ENCODE data around the gene ATRN. TPM values are rescaled to one million over a fixed set of nuclear protein-coding genes. Genes with fewer than 3 reads are reported as not detected.

The ATRN gene
- polyA plus RNA-seq, 1 donor from 2014 or later: 27.5 TPM

DNA sequence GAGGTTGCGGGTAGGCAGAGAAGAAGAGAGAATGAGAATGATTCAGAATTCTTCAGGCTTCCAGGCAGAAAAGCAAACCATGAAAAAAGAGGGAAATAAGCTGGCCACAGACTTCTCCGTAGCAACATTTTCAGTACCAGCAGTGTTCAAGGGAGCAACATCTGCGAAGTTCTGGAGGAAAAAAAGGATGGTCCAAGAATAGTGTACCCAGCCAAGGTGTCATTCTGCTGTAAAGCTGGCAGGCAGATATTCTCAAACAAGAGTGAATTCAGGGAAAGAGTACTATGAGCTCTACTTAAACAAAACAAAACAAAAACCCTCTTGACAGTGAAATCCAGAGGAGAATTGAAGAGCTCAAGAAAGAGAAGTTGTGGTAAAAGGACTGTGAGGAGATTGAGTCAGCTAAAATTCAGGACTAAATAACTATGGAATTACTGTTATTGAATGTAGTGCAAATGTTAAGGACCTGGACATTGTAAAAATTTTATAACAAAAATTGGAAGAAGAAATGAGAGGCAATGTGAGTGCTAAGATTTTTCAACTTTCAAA is 86.5 kb downstream of the ATRN start:
- no peak overlapping the region for H3K9ac ChIP-seq (ENCODE audit: low read length)
- H3K27ac ChIP-seq (ENCODE audit: low read length): no peak overlapping the region
- H3K27me3 ChIP-seq (ENCODE audit: insufficient read depth, low read depth, low read length): no peaks in the 10 kb centered on the region
- no peak for TF ChIP-seq EP300 (conservative IDR thresholded peaks at IDR 0.05; ENCODE audit: poor library complexity, severe bottlenecking)
- TF ChIP-seq RAD21 (conservative IDR thresholded peaks at IDR 0.05): no peak
- no peak for TF ChIP-seq POLR2AphosphoS5 (IDR thresholded peaks at IDR 0.05)
- no peak overlapping the region for H2AFZ ChIP-seq (ENCODE audit: low read depth, low read length)
- H4K20me1 ChIP-seq (ENCODE audit: insufficient read depth): no peaks in the 10 kb centered on the region
- peaks cover 4% of the 10 kb centered on the region for H3K36me3 ChIP-seq (ENCODE audit: insufficient read depth, low read length)
- H3K9me3 ChIP-seq (ENCODE audit: low read length): no peaks in the 10 kb centered on the region
- H3K79me2 ChIP-seq (replicated peaks; ENCODE audit: insufficient read depth, low read length): no peaks in the 10 kb centered on the region
- no peaks in the 10 kb centered on the region for H3F3A ChIP-seq (ENCODE audit: insufficient read depth, low read length, poor library complexity, severe bottlenecking)
- H3K9me2 ChIP-seq (ENCODE audit: insufficient read depth, low read length): no peaks in the 10 kb centered on the region
- no peak overlapping the region for H3K4me3 ChIP-seq (ENCODE audit: low read length)
- no peak overlapping the region for H3K4me2 ChIP-seq (ENCODE audit: low read length)

DNA sequence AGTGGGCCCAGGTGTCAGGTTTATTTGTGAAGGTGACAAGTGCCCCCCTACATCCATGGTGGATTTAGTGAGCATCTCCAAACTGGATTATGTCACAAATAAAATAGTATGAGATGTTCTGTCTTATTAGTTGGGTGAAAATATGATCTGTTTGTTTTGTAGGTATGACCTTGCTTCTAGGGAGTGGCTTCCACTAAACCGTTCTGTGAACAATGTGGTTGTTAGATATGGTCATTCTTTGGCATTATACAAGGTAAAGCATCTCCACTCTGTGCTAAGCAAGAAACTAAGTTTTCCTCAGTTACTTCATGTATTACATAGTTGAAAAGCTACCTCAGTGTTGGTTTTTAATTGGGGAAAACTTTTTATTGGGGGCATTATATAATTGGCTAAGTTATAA is 88.4 kb downstream of the ATRN start:
- H3K36me3 ChIP-seq (ENCODE audit: insufficient read depth, low read length): peaks cover 5% of the 10 kb centered on the region
- no peaks in the 10 kb centered on the region for H3K79me2 ChIP-seq (replicated peaks; ENCODE audit: insufficient read depth, low read length)
- H2AFZ ChIP-seq (ENCODE audit: low read depth, low read length): no peak overlapping the region
- no peaks in the 10 kb centered on the region for H3K27me3 ChIP-seq (ENCODE audit: insufficient read depth, low read depth, low read length)
- H3K9me2 ChIP-seq (ENCODE audit: insufficient read depth, low read length): no peaks in the 10 kb centered on the region
- no peak overlapping the region for H3K4me3 ChIP-seq (ENCODE audit: low read length)
- no peak overlapping the region for H3K27ac ChIP-seq (ENCODE audit: low read length)
- TF ChIP-seq MXI1 (conservative IDR thresholded peaks at IDR 0.05; ENCODE audit: poor library complexity, severe bottlenecking): no peak
- TF ChIP-seq, protein P1, sequence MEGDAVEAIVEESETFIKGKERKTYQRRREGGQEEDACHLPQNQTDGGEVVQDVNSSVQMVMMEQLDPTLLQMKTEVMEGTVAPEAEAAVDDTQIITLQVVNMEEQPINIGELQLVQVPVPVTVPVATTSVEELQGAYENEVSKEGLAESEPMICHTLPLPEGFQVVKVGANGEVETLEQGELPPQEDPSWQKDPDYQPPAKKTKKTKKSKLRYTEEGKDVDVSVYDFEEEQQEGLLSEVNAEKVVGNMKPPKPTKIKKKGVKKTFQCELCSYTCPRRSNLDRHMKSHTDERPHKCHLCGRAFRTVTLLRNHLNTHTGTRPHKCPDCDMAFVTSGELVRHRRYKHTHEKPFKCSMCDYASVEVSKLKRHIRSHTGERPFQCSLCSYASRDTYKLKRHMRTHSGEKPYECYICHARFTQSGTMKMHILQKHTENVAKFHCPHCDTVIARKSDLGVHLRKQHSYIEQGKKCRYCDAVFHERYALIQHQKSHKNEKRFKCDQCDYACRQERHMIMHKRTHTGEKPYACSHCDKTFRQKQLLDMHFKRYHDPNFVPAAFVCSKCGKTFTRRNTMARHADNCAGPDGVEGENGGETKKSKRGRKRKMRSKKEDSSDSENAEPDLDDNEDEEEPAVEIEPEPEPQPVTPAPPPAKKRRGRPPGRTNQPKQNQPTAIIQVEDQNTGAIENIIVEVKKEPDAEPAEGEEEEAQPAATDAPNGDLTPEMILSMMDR (IDR thresholded peaks at IDR 0.05; ENCODE audit: poor library complexity, severe bottlenecking): no peak
- H3K4me2 ChIP-seq (ENCODE audit: low read length): no peak overlapping the region
- no peaks in the 10 kb centered on the region for H3K9me3 ChIP-seq (ENCODE audit: low read length)
- no peaks in the 10 kb centered on the region for H4K20me1 ChIP-seq (ENCODE audit: insufficient read depth)
- no peaks in the 10 kb centered on the region for H3F3A ChIP-seq (ENCODE audit: insufficient read depth, low read length, poor library complexity, severe bottlenecking)
- H3K9ac ChIP-seq (ENCODE audit: low read length): no peak overlapping the region

DNA sequence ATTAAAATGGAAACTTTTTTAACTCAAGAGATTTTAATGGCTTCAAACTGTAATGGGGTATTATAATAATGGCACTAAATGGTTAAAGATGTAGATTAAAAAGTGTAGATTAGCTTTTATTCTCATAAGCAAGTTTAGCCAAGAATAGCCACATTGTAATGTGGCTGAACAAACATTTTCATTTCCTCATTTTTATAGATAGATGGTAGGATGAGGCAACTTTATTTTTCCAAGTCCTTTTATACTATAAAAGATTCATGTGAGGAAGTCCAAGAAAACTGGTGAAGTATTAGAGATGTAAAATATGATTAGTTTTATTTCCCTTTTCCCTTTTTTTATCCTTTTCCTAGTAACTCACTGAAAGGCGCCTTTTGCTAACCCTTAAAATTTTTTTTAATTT is 88.8 kb downstream of the ATRN start:
- Histone ChIP-seq H3K36me3 (ENCODE audit: insufficient read depth, low read length) (peaks cover 5% of the 10 kb centered on the region), H3K27ac (ENCODE audit: low read length) (no peak overlapping the region), H3F3A (ENCODE audit: insufficient read depth, low read length, poor library complexity, severe bottlenecking) (no peaks in the 10 kb centered on the region), H3K27me3 (ENCODE audit: insufficient read depth, low read depth, low read length) (no peaks in the 10 kb centered on the region), H3K9ac (ENCODE audit: low read length) (no peak overlapping the region), H3K9me3 (ENCODE audit: low read length) (no peaks in the 10 kb centered on the region), H3K4me2 (ENCODE audit: low read length) (no peak overlapping the region), H4K20me1 (ENCODE audit: insufficient read depth) (no peaks in the 10 kb centered on the region), H2AFZ (ENCODE audit: low read depth, low read length) (no peak overlapping the region), H3K9me2 (ENCODE audit: insufficient read depth, low read length) (no peaks in the 10 kb centered on the region), H3K79me2 (replicated peaks; ENCODE audit: insufficient read depth, low read length) (no peaks in the 10 kb centered on the region), H3K4me3 (ENCODE audit: low read length) (no peak overlapping the region)
- TF ChIP-seq EZH2 (IDR thresholded peaks at IDR 0.05; ENCODE audit: borderline replicate concordance, insufficient read depth, low read length, poor library complexity, severe bottlenecking) (no peak), SMC3 (conservative IDR thresholded peaks at IDR 0.05; ENCODE audit: poor library complexity) (no peak), POLR2AphosphoS5 (IDR thresholded peaks at IDR 0.05) (no peak), MXI1 (conservative IDR thresholded peaks at IDR 0.05; ENCODE audit: poor library complexity, severe bottlenecking) (no peak), EP300 (conservative IDR thresholded peaks at IDR 0.05; ENCODE audit: poor library complexity, severe bottlenecking) (no peak), TAF1 (IDR thresholded peaks at IDR 0.05; ENCODE audit: low read depth) (no peak), RAD21 (conservative IDR thresholded peaks at IDR 0.05) (no peak)
- TF ChIP-seq, protein P1 (IDR thresholded peaks at IDR 0.05; ENCODE audit: poor library complexity, severe bottlenecking): no peak
- TF ChIP-seq, protein P2, sequence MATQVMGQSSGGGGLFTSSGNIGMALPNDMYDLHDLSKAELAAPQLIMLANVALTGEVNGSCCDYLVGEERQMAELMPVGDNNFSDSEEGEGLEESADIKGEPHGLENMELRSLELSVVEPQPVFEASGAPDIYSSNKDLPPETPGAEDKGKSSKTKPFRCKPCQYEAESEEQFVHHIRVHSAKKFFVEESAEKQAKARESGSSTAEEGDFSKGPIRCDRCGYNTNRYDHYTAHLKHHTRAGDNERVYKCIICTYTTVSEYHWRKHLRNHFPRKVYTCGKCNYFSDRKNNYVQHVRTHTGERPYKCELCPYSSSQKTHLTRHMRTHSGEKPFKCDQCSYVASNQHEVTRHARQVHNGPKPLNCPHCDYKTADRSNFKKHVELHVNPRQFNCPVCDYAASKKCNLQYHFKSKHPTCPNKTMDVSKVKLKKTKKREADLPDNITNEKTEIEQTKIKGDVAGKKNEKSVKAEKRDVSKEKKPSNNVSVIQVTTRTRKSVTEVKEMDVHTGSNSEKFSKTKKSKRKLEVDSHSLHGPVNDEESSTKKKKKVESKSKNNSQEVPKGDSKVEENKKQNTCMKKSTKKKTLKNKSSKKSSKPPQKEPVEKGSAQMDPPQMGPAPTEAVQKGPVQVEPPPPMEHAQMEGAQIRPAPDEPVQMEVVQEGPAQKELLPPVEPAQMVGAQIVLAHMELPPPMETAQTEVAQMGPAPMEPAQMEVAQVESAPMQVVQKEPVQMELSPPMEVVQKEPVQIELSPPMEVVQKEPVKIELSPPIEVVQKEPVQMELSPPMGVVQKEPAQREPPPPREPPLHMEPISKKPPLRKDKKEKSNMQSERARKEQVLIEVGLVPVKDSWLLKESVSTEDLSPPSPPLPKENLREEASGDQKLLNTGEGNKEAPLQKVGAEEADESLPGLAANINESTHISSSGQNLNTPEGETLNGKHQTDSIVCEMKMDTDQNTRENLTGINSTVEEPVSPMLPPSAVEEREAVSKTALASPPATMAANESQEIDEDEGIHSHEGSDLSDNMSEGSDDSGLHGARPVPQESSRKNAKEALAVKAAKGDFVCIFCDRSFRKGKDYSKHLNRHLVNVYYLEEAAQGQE (IDR thresholded peaks at IDR 0.05; ENCODE audit: borderline replicate concordance): no peak
